Esophagus muscularis mucosa (tissue), 4 donors: ENCODE results near the gene ARHGAP23. TPM values are rescaled to one million over a fixed set of nuclear protein-coding genes. Genes with fewer than 3 reads are reported as not detected.

Experiments
- DNase-seq: peaks from one replicate; pipeline ENCODE4 v3.0.0-alpha.2; 2017; ENCODE audit errors: extremely low spot score
- H3K27ac ChIP-seq, 4 donors: fragments of 200-600 bp; sonication (generic); replicated peaks in 1 of 4; 1 replicate in 3 of 4; 2 replicates in 1 of 4; pipeline ENCODE4 v1.5.1; 2016 to 2019; ENCODE audit warnings: mild to moderate bottlenecking in 1 of 4
- H3K27me3 ChIP-seq, 4 donors: fragments of 200-600 bp; sonication (generic); one replicate each; pipeline versions ENCODE4 v1.5.1 to v1.6.0; 2016 to 2019
- H3K36me3 ChIP-seq, 4 donors: fragments of 200-600 bp; sonication (generic); one replicate each; pipeline ENCODE4 v1.5.1; 2016 to 2019
- H3K4me1 ChIP-seq, 4 donors: fragments of 200-600 bp; sonication (generic); one replicate each; pipeline ENCODE4 v1.5.1; 2016 to 2019
- H3K4me3 ChIP-seq, 4 donors: fragments of 200-600 bp; sonication (generic); 1 replicate in 2 of 4; 2 replicates in 2 of 4; pipeline ENCODE4 v1.5.1; 2016 to 2019; ENCODE audit warnings: mild to moderate bottlenecking in 4 of 4, moderate library complexity in 1 of 4
- H3K9me3 ChIP-seq, 4 donors: fragments of 200-600 bp; sonication (generic); 1 replicate in 3 of 4; 2 replicates in 1 of 4; pipeline ENCODE4 v1.5.1; 2016 to 2019
- CTCF ChIP-seq, 3 experiments: fragments of 200-600 bp in 2 of 3; fragments of 450-650 bp in 1 of 3; sonication (generic) in 2 of 3; IDR thresholded peaks; one replicate each; pipeline ENCODE4 v1.5.1; 2017 to 2019; ENCODE audit warnings: antibody characterized with exemption in 3 of 3, mild to moderate bottlenecking in 2 of 3, moderate library complexity in 1 of 3
- EP300 ChIP-seq: sonication (generic); formaldehyde crosslinking; IDR thresholded peaks from one replicate; pipeline ENCODE4 v1.6.1; 2017; ENCODE audit warnings: antibody characterized with exemption
- POLR2A ChIP-seq: fragments of 450-650 bp; IDR thresholded peaks from one replicate; pipeline ENCODE4 v1.6.1; 2017; ENCODE audit warnings: antibody characterized with exemption, moderate library complexity, mild to moderate bottlenecking, low read depth
- POLR2AphosphoS5 ChIP-seq, 2 donors: sonication (generic); formaldehyde crosslinking; IDR thresholded peaks; one replicate each; pipeline ENCODE4 v1.6.1; 2017; ENCODE audit warnings: antibody characterized with exemption in 2 of 2
- WGBS: methylation state at CpG from one replicate; pipeline ENCODE4 v1.1.5; 2018; 5-methylcytosine and 5-hydroxymethylcytosine counted together
- intact Hi-C: fragments of 100-400 bp; cut with DNase I; formaldehyde crosslinking; loops from one replicate; pipeline ENCODE4 v1.15.1; 2023
- total RNA-seq, 4 donors: library from RNA; depleted of rRNA; stranded (reverse); fragments of >200 nt; gene quantifications; one replicate each; pipeline versions ENCODE4 v1.1.0 to v1.2.1, GENCODE V29; 2016

ARHGAP23 gene
- total RNA-seq, 4 donors from 2014 or later, result 58.6 to 150 (median 104) TPM

GRCh38 chr17:38400286-38400685 lies 28.0 kb upstream of the ARHGAP23 start:
- H3K36me3 ChIP-seq, result peaks cover 43 to 85% (median 70%) of the 10 kb centered on the region in 4 donors
- WGBS, result 86% methylated on average over 6 of the region's 6 CpGs
- DNase-seq, result no peak
- H3K27me3 ChIP-seq, result no peaks in the 10 kb centered on the region
- no peaks in the 10 kb centered on the region for H3K9me3 ChIP-seq
- intact Hi-C loops, result loop anchor here (5.0 kb wide), 1 partner anchor 53 kb away; no protein-coding TSS in a partner anchor
- no peaks in the 10 kb centered on the region for H3K4me1 ChIP-seq
- TF ChIP-seq CTCF (IDR thresholded peaks at IDR 0.05) (no peak), EP300 (no peak), POLR2AphosphoS5 (IDR thresholded peaks at IDR 0.05) (no peak), POLR2A (no peak)
- no peak overlapping the region for H3K4me3 ChIP-seq
- H3K27ac ChIP-seq, result no peak overlapping the region

GRCh38 chr17:38401459-38401858 lies 26.8 kb upstream of the ARHGAP23 start:
- TF ChIP-seq CTCF (IDR thresholded peaks at IDR 0.05) (no peak), EP300 (no peak), POLR2AphosphoS5 (IDR thresholded peaks at IDR 0.05) (no peak), POLR2A (no peak)
- Histone ChIP-seq H3K27me3 (no peaks in the 10 kb centered on the region), H3K27ac (no peak overlapping the region), H3K4me1 (no peaks in the 10 kb centered on the region), H3K36me3 (peaks cover 31 to 74% (median 58%) of the 10 kb centered on the region in 4 donors), H3K4me3 (no peak overlapping the region), H3K9me3 (no peaks in the 10 kb centered on the region)
- intact Hi-C loops, result loop anchor here (5.0 kb wide), 1 partner anchor 54 kb away; no protein-coding TSS in a partner anchor
- 84% methylated on average over 4 of the region's 4 CpGs for WGBS
- DNase-seq, result no peak

- H3K27ac ChIP-seq, result no peak overlapping the region
- TF ChIP-seq POLR2AphosphoS5 (IDR thresholded peaks at IDR 0.05) (no peak), CTCF (IDR thresholded peaks at IDR 0.05) (no peak), EP300 (no peak), POLR2A (no peak)
- no peaks in the 10 kb centered on the region for H3K4me1 ChIP-seq
- no peak for DNase-seq
- intact Hi-C loops, result loop anchor here (5.0 kb wide), 1 partner anchor 56 kb away; no protein-coding TSS in a partner anchor
- H3K36me3 ChIP-seq, result peaks cover 23 to 59% (median 44%) of the 10 kb centered on the region in 4 donors
- no peaks in the 10 kb centered on the region for H3K9me3 ChIP-seq
- 95% methylated on average over 5 of the region's 5 CpGs for WGBS
- no peaks in the 10 kb centered on the region for H3K27me3 ChIP-seq
- H3K4me3 ChIP-seq, result no peak overlapping the region
Observed at GRCh38 chr17:38402897-38403296, 25.4 kb upstream of the ARHGAP23 start.

- Histone ChIP-seq H3K27me3 (no peaks in the 10 kb centered on the region), H3K4me3 (no peak overlapping the region), H3K36me3 (peaks cover 23 to 53% (median 41%) of the 10 kb centered on the region in 4 donors), H3K27ac (no peak overlapping the region), H3K4me1 (no peaks in the 10 kb centered on the region), H3K9me3 (no peaks in the 10 kb centered on the region)
- TF ChIP-seq CTCF (IDR thresholded peaks at IDR 0.05), result no peak
- TF ChIP-seq POLR2AphosphoS5 (IDR thresholded peaks at IDR 0.05), result no peak
- no peak for TF ChIP-seq POLR2A
- no peak for TF ChIP-seq EP300
- intact Hi-C loops, result loop anchor here (5.0 kb wide), 1 partner anchor 56 kb away; no protein-coding TSS in a partner anchor
- WGBS, result 65% methylated on average over 4 of the region's 4 CpGs
- DNase-seq, result no peak
Observed at GRCh38 chr17:38403491-38403890, 24.8 kb upstream of the ARHGAP23 start.
